Neuron (in vitro differentiated cells): ENCODE measurements around the gene UTP25.

Experiments
- H2AFZ ChIP-seq: one replicate; pipeline ENCODE4 v1.6.1; 2013; ENCODE audit warnings: low read depth, mild to moderate bottlenecking, inconsistent platforms, low read length, moderate library complexity
- H3K27me3 ChIP-seq: one replicate; pipeline ENCODE4 v1.6.1; 2013; ENCODE audit warnings: low read length; ENCODE audit not compliant: insufficient read depth
- H3K36me3 ChIP-seq: one replicate; pipeline ENCODE4 v1.6.1; 2013; ENCODE audit warnings: low read length; ENCODE audit not compliant: insufficient read depth
- H3K4me1 ChIP-seq: one replicate; pipeline ENCODE4 v1.6.1; 2013; ENCODE audit warnings: low read length; ENCODE audit not compliant: insufficient read depth
- H3K4me3 ChIP-seq: 2 replicates; pipeline ENCODE4 v1.5.1; 2013; ENCODE audit warnings: mild to moderate bottlenecking, low read length, moderate library complexity
- H3K9me3 ChIP-seq: one replicate; pipeline ENCODE4 v1.6.1; 2013; ENCODE audit warnings: low read length

UTP25 gene

DNA sequence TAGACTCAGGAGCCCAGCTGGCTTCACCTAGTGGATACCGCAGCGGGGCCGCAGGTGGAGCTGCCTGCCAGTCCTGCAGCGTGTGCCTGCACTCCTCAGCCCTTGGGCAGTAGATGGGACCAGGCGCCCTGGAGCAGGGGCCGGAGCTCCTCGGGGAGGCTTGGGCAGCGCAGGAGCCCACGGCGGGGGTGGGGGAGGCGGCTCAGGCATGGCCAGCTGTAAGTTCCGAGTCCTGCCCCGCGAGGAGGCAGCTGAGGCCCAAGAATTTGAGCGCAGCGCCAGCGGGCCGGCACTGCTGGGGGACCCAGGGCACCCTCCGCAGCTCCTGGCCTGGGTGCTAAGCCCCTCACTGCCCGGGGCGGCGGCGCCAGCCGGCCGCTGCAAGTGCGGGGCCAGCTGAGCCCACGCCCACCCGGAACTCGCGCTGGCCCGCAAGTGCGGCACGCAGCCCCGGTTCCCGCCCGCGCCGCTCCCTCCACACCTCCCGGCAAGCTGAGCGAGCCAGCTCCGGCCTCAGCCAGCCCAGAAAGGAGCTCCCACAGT lies 30.9 kb downstream of the UTP25 start:
- H2AFZ ChIP-seq = no peak overlapping the region
- peaks cover 4% of the 10 kb centered on the region for H3K4me1 ChIP-seq
- no peak overlapping the region for H3K4me3 ChIP-seq
- no peaks in the 10 kb centered on the region for H3K9me3 ChIP-seq
- H3K27me3 ChIP-seq = peaks cover 18% of the 10 kb centered on the region
- peaks cover 3% of the 10 kb centered on the region for H3K36me3 ChIP-seq

DNA sequence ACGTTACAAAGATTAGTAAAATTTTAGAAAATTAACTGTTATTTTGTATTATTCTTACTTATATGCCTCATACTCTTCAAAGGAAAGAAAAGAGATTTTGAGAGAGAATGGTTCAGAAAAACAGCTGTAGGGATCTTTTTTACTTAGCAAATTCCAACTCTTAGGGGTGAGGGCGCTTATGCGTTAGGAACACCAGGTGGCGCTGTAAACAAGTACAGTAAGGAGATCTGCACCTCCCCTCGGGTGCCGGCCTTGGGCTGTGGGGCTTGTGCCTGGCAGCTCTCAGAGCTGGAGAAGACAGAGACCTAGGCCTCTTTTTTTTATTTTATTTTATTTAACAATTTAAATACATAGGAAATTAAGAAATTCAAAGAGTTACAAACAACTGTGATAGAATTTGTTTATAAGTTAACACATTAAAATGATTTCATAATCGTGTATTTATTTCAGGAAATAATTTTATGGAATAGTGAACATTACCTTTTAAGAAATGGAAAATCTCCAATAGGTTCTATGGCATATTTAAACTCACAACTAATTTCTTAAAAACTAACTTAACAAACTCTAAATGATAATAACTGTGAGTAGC lies 32.6 kb downstream of the UTP25 start:
- Histone ChIP-seq H3K27me3 (peaks cover 18% of the 10 kb centered on the region), H3K36me3 (no peaks in the 10 kb centered on the region), H3K9me3 (no peaks in the 10 kb centered on the region), H2AFZ (no peak overlapping the region), H3K4me1 (peaks cover 4% of the 10 kb centered on the region), H3K4me3 (no peak overlapping the region)

DNA sequence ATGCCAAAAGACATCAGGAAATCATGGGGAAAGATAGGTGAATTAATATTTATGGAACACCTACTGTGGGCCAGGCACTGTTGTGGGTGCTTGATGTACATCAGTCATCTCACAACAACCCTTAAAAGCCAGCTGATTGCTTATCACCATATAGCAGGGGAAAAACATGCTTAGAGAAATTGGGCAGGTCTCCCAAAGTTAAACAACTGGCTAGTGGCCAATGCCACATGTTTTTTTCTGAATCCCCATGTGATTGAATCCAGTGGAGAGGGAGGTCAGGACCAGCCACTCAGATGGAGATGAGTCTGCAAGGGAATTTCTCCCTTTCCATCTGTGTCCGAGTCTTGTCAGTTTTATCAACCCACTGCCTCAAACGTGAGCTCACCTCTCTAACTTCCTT lies 33.5 kb downstream of the UTP25 start:
- Histone ChIP-seq H3K9me3 (no peaks in the 10 kb centered on the region), H3K4me1 (peaks cover 4% of the 10 kb centered on the region), H2AFZ (no peak overlapping the region), H3K27me3 (peaks cover 18% of the 10 kb centered on the region), H3K36me3 (no peaks in the 10 kb centered on the region), H3K4me3 (no peak overlapping the region)

DNA sequence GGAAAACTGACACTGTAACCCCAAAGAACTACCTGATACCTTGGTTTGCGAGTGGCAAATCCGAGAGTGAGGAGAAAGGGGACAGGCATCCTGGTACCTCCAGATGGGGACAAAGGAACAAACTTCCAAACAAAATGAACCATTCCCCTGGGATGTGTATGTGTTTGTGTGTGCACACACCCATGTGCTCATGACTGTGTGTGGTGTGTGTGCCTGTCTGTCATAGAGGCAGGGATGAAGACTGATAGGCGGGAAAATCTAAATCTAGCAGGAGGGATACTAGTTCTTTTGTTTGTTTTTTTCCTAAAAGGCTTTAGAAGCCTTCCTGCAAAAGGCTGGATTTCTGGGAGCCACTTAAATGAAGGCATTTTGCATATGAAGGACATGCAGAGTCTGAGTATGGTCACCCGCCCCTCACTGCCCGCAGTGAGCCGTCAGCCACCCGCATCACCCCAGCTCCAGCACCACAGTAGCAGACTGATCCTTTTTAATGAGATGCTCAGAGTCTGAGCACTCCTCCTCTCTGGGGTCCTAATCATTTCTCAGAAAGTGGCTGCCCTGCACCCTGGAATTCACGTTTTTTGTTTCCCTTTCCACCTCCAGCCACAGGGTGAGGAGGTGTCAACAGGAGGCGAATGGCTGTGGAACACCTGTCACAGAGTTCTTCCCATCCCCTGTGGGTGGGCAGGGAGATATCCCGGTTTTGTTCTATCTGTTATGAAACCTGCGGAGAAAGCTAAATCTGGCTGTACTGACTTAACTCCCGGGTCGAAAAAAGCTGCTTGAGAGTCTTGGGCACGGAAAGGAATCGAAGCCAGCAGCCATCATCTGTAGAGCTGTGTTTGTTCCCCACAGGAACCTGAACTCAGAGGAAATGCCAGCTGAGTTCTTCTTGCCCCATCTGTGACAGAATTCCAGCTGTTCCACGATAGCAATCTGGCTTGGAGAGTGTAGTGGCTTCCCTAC lies 34.9 kb downstream of the UTP25 start:
- no peak overlapping the region for H3K4me3 ChIP-seq
- no peak overlapping the region for H2AFZ ChIP-seq
- H3K36me3 ChIP-seq = no peaks in the 10 kb centered on the region
- H3K27me3 ChIP-seq = peaks cover 18% of the 10 kb centered on the region
- no peaks in the 10 kb centered on the region for H3K9me3 ChIP-seq
- peaks cover 4% of the 10 kb centered on the region for H3K4me1 ChIP-seq

DNA sequence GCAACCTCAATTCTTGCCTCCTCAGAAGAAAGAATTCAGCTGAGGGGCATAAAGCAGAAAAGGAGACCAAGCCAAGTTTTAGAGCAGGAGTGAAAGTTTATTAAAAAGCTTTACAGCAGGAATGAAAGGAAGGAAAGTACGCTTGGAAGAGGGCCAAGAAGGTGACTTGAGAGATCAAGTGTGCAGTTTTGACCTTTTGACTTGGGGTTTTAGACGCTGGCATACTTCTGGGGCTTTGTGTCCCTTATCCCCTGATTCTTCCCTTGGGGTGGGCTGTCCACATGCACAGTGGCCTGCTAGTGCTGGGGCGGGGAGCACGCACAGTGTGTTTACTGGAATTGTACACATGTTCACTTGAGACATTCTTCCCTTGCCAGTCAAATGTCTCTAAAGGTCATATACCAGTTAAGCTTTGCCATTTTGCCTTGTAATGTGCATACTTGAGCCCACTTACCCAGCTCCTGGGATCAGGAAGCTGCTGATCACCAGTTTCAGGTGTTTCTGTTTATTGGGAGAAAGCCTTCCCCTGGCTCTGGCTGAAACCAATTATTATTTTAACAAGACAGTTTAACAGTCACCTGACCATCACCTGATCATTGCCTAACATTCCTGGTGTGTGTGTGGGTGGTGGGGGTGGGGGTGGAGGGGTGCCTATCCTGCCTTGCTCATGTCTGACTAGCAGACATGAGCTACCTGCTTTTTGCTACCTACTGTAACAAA lies 36.2 kb downstream of the UTP25 start:
- H2AFZ ChIP-seq = no peak overlapping the region
- no peaks in the 10 kb centered on the region for H3K9me3 ChIP-seq
- no peaks in the 10 kb centered on the region for H3K36me3 ChIP-seq
- H3K4me1 ChIP-seq = peaks cover 4% of the 10 kb centered on the region
- H3K4me3 ChIP-seq = no peak overlapping the region
- H3K27me3 ChIP-seq = peaks cover 18% of the 10 kb centered on the region

DNA sequence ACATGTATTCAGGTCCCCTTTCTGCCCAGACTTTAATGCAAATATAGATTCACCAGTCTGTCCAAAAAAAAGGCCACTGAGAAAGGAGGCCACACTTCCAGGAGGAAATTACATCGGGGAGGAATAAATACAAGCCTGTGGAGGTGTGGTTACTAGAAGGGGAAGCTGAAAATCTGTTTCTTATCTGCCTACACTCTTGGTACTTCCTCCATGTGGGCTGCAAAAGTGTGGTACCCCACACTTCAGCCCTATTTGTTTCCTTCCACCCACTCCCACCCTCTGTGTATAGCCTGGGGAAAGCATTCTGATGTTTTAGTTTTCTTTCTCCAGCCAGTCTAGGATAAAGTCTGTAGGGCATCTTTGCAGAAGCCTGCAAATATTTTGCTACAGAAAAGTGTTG lies 38.4 kb downstream of the UTP25 start:
- H3K4me3 ChIP-seq = no peak overlapping the region
- H3K36me3 ChIP-seq = no peaks in the 10 kb centered on the region
- H3K27me3 ChIP-seq = peaks cover 21% of the 10 kb centered on the region
- H3K9me3 ChIP-seq = no peaks in the 10 kb centered on the region
- no peak overlapping the region for H2AFZ ChIP-seq
- H3K4me1 ChIP-seq = peaks cover 4% of the 10 kb centered on the region

DNA sequence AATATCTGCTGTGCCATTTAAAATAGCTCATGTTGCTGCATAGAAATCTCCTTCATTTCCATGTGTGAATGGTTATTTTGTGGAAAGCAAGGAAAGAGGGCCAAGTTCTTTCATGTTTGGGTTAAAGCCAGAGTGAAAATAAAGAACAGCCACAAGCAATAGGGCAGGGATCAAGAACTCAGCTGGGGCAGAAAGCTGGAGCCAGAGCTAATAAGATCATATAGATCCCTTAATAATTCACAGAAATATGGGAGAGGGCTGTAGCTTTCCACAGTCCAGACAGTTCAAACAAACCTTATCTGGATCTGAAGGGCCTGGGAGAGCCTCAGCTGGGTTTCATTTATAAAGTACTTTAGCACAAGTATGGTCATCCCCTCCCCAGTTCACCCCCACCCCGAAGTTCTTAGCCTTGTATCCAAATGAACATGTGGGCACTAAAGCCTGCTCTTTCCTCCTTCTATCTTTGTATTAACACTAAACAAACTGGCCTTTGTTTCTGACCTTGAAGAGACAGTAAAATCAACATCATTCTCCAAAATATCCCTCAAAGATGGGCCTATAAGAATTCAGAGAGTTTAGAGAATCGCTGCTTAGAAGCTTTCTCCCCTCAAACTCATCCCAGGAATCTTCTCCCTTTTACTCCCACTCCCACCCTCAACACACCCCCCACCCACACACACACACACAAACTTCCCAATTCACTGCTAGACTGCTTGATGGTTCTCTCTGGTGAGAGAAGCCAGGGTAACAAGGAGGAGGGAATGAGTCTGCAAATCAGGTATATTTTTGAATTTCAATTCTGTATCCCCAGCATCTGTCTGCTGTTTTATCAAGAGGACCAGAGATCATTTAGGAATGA lies 41.7 kb downstream of the UTP25 start:
- H3K4me1 ChIP-seq = peaks cover 8% of the 10 kb centered on the region
- no peaks in the 10 kb centered on the region for H3K36me3 ChIP-seq
- peaks cover 3% of the 10 kb centered on the region for H3K27me3 ChIP-seq
- H3K9me3 ChIP-seq = no peaks in the 10 kb centered on the region
- no peak overlapping the region for H2AFZ ChIP-seq
- no peak overlapping the region for H3K4me3 ChIP-seq

DNA sequence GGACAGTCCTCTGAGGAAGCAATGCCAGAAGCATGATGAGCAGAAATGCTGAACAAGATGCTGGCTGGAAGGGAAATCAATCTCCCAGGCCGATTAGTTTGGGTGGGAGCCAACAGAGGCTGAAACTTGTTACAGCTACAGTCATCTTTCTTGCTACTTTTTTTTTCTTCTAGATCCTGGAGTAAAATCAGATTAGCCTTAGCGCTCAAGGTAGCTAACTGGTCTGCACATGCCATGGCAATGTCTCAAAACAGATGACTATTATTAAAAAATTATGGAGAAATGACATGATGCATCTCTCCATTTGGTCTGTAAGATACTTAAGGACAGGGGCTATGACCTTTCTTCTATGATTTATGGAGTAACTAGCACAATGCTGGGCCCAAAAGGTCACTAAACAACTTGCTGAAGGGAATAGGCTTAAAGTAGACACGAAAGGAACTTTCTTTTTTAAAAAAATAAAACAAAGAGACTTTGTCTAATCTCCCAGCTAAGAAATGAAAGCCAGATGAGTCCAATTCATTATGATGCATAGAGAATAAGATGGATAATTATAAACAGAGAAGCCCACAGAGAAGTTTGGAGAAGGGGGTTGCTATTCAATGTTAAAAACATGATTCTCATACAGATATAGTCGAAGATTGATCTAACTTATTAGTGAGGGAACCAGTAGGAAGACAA lies 42.5 kb downstream of the UTP25 start:
- no peaks in the 10 kb centered on the region for H3K36me3 ChIP-seq
- H3K9me3 ChIP-seq = no peaks in the 10 kb centered on the region
- H3K4me3 ChIP-seq = no peak overlapping the region
- no peak overlapping the region for H2AFZ ChIP-seq
- H3K27me3 ChIP-seq = peaks cover 3% of the 10 kb centered on the region
- peaks cover 8% of the 10 kb centered on the region for H3K4me1 ChIP-seq

DNA sequence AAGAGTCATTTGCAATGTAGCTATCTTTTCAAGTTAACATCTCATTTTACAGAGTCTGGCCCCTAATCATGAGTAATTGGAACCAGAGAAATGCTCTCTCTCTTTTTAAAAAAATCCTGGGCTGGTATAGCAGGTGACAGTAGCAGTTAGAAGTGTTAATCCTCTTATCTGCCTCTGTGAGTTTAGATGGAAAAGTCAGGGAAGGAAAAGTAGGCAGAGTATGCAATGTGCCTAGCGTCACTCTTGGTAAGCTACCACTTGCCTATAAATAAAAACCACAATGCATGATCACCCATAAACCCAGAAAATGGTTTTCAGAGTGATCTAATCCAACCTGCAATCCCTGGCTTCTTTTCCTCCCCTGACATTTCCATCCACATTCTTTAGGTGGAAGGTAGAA lies 43.2 kb downstream of the UTP25 start:
- no peak overlapping the region for H3K4me3 ChIP-seq
- H3K27me3 ChIP-seq = peaks cover 3% of the 10 kb centered on the region
- peaks cover 8% of the 10 kb centered on the region for H3K4me1 ChIP-seq
- no peaks in the 10 kb centered on the region for H3K9me3 ChIP-seq
- H2AFZ ChIP-seq = no peak overlapping the region
- no peaks in the 10 kb centered on the region for H3K36me3 ChIP-seq

DNA sequence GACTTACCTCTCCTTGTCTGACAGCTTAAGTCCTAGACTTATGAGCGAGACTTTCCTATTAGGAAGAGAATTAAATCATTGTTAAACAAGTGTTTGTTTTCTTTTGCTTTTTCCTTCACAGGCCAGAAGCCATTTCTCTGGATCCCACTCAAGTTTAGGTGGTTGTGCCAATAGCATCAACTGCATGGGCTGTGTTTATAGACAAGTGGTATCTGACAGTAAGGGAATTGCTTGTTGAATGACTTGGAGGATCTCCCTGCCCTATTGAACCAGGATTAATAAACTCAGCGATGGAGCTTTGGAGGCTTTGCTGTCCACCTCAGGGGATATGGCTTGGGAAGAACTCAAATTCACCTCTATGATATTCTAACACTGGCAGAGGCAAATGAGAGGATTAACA lies 43.7 kb downstream of the UTP25 start:
- no peaks in the 10 kb centered on the region for H3K36me3 ChIP-seq
- no peaks in the 10 kb centered on the region for H3K9me3 ChIP-seq
- H3K27me3 ChIP-seq = peaks cover 3% of the 10 kb centered on the region
- no peak overlapping the region for H2AFZ ChIP-seq
- peaks cover 8% of the 10 kb centered on the region for H3K4me1 ChIP-seq
- H3K4me3 ChIP-seq = no peak overlapping the region

DNA sequence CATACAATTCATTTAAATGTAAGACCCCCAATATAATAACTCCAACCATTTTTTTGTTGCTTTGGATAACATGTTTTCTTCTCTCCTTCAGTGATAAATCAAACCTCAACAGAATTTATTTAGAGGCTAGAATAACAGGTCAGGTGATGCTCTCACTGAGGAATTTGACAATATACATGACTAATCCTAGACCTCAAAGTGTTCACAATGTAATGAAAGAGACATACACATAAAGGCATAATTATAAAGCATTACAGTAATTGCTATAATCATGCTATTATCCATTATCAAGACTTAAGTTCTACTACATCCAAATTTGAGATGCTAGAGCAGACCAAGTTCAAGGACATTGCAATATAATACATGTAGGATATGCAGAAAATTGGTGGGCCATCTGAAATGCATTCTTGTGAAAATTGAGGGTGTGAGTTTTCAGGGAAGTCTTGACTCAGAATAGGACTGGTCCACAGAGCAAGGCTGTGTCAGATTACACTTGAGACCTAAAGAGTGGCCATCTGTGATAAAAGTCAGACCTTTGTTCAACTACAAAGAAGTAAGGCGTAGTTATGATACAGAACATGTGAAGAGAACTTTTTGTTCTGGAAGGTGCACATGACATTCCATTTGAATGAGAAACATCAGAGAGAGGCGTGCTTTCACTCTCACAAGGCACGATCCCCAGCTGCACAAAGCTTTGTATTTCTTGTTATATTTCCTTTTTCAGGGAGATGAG lies 45.5 kb downstream of the UTP25 start:
- peaks cover 8% of the 10 kb centered on the region for H3K4me1 ChIP-seq
- no peak overlapping the region for H2AFZ ChIP-seq
- H3K9me3 ChIP-seq = no peaks in the 10 kb centered on the region
- no peak overlapping the region for H3K4me3 ChIP-seq
- H3K27me3 ChIP-seq = peaks cover 3% of the 10 kb centered on the region
- H3K36me3 ChIP-seq = no peaks in the 10 kb centered on the region
